ENCODE data around the gene TMEM60.
A peak's percentile ranks its signal among the peaks of the same experiment; 100 is the strongest.

TMEM60 gene

GRCh38 chr7:77746824-77747165 lies 51.4 kb downstream of the TMEM60 start:
- Mint-ChIP-seq H3K27ac (no peak overlapping the region), H3K4me1 (ENCODE audit: low read depth) (peaks cover 6% of the 10 kb centered on the region), H3K36me3 (ENCODE audit: low read depth) (peaks cover 24% of the 10 kb centered on the region), H3K4me3 (no peak overlapping the region), H3K27me3 (ENCODE audit: low read depth) (no peaks in the 10 kb centered on the region), H3K9me3 (no peaks in the 10 kb centered on the region)
- no peak for DNase-seq (ENCODE audit: low spot score)

DNA sequence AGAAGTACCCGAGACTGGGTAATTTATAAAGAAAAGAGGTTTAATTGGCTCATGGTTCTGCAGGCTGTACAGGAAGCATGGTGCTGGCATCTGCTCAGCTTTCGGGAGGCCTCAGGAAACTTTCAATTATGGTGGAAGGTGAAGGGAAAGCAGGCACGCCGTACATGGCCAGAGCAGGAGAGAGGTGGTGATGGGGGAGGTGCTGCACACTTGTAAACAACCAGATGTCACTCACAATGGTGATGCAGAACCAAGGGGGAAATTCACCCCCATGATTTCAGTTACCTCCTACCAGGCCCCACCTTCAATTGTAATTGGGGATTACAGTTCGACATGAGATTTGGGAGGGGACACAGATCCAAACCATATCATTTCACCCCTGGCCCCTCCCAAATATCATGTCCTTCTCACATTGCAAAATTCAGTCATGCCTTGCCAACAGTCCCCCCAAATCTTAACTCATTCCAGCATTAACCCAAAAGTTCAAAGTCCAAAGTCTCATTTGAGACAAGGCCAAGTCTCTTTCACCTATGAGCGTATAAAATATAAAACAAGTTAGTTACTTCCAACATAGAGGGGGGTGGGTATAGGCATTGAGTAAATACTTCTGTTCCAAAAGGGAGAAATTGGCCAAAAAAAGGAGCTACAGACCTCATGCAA lies 51.9 kb downstream of the TMEM60 start:
- Mint-ChIP-seq H3K4me1 (ENCODE audit: low read depth) (peaks cover 2% of the 10 kb centered on the region), H3K27me3 (ENCODE audit: low read depth) (no peaks in the 10 kb centered on the region), H3K27ac (peak overlapping the region; percentile 29), H3K36me3 (ENCODE audit: low read depth) (peaks cover 24% of the 10 kb centered on the region), H3K9me3 (no peaks in the 10 kb centered on the region), H3K4me3 (no peak overlapping the region)
- DNase-seq (ENCODE audit: low spot score) = no peak

DNA sequence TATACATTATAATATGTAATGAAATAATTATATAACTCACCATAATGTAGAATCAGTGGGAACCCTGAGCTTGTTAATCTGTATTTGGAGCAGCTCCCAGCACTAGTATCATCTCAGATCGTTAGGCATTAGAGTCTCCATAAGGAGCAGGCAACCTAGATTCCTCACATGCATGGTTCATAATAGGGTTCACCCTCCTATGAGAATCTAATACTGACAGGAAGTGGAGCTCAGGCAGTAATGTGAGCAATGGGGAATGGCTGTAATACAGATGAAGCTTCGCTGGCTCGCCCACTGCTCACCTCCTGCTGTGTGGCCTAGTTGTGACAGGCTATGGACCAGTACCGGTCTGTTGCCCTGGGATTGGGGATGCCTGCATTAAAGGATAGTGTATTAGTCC lies 52.5 kb downstream of the TMEM60 start:
- H3K27me3 Mint-ChIP-seq (ENCODE audit: low read depth) = no peaks in the 10 kb centered on the region

More for the DNA sequence above, 52.5 kb downstream of the TMEM60 start:
- no peak for DNase-seq (ENCODE audit: low spot score)
- H3K9me3 Mint-ChIP-seq = no peaks in the 10 kb centered on the region
- peak overlapping the region; percentile 29 for H3K27ac Mint-ChIP-seq
- peaks cover 22% of the 10 kb centered on the region for H3K36me3 Mint-ChIP-seq (ENCODE audit: low read depth)
- H3K4me1 Mint-ChIP-seq (ENCODE audit: low read depth) = peaks cover 2% of the 10 kb centered on the region
- no peak overlapping the region for H3K4me3 Mint-ChIP-seq

Data from T-helper 2 cell treated with Interferon-gamma antibody and Interleukin-4, amounts not matched to agents 5 μg/mL and 100 μg/mL, for 36 hours (primary cell).